Stimulated activated CD8-positive, alpha-beta memory T cell treated with anti-CD3 and anti-CD28 coated beads, Interleukin-2, amount 100 ng/mL, for 1 hour (primary cell): ENCODE results near the gene SERINC3.

Experiments used
- DNase-seq, 2 donors: peaks; one replicate each; pipeline ENCODE4 v3.0.0-alpha.2; 2020; ENCODE audit warnings: low read depth in 2 of 2

SERINC3 gene

DNA sequence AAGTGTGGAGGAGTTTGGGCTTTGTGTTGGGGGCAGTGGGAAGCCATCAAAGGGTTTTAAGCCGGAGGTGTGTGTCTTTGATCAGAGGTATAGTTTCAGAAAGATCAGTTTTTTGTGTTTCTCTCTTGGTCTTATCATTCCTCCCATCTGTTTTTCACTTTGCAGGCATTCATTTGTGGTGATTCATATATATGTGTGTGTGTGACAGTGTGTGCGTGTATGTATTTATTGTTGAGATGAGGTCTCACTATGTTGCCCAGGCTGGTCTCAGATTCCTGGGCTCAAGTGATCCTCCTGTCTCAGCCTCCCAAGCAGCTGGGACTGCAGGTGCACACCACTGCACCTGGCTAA, 11.1 kb upstream of the SERINC3 start:
- DNase-seq = no peak

GRCh38 chr20:44532259-44532980, 10.6 kb upstream of the SERINC3 start:
- DNase-seq = no peak

- no peak for DNase-seq
Observed at GRCh38 chr20:44528309-44528708, 6.4 kb upstream of the SERINC3 start.

DNA sequence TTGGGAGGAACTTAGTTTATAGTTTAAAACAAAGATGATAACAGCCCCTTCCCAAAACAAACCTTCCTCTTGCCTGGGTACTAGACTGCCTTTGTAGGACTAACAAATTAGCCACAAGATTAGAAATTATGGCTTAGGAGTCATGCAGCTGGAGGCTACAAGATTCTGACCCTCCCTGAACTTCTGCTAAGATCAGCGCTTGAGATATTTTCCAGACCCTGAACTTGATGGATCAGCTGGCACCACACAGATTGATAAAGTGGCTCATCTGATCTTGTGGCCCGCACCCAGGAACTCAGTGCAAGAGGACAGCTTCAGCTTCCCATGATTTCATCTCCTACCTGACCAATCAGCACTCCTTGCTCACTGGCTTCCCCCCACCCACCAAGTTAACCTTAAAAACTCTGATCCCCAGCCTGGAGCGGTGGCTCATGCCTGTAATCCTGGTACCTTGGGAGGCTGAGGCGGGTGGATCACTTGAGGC, 5.9 kb upstream of the SERINC3 start:
- no peak for DNase-seq

DNA sequence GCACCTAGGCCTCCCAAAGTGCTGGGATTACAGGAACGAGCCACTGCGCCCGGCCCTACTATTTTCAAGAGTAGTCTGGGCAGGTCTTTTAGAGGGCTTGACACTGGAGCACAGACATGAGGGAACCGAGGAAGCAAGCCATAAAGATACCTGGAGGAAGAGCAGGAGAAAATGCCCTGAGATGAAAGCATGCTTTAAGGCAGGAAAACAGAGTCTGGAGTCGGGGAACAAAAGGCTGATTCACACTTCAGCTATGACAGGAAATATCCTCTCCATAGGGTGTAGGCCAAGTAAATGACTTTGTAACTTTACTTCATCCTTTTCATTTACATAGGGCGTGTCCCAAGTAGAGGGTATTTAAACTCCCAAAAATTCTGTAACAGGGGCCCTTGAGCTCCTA, 4.3 kb upstream of the SERINC3 start:
- DNase-seq = no peak

- DNase-seq = no peak
Observed at GRCh38 chr20:44523746-44524145, 1.9 kb upstream of the SERINC3 start.

DNA sequence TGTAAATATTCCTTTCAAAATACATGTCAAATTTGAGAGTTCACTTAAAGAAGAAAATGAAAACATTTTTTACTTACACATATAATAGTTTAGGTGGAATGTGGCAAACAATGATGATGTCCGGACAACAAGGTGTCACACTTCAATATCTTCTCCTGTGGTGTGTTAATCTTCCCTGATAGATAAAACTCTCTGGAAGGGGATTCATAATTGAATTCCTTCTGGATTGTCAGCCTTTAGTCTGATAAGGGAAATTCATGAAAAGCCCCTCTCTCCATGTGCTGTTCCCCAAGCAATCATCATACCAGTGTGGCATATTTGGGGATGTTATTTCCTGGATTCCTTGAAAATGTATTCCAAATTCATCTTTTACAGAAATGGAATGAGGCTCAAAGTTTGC, 971 bp upstream of the SERINC3 start:
- DNase-seq = no peak

DNA sequence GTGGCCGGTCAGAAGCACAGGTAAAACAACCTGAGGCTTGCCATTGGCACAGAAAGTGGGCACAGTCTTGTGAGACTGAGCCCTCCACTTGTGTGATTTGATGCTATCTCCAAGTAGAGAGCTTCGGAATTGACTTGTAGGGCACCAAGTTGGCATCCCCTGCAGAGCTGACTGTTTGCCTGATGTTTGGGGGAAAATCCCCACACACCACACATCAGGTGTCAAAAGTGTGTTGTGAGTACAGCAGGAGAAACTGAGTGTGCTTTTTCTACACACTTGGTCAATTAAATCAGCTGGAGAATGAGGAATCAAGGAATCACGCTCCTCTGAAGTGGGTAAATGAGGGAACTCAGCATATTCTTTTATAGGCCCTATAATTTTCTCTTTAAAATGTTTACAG, 989 bp downstream of the SERINC3 start:
- no peak for DNase-seq

DNA sequence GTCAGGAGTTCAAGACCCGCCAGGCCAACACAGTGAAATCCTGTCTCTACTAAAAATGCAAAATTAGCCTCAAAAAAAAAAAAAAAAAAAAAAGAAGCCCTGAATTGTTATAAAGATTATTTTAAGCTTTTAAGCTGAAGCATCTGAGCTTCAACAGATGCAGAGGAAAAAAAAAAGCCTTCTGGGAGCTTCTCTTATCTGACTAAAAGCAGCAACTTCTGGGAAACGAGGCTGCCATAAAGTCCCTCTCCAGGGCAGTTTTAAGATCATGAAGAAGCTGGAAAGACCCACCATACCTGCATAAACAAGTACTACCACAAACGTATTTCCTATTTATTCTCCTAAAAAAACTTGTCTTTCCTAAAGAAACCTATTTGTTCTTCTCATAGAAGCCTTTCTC, 3.6 kb downstream of the SERINC3 start:
- DNase-seq = no peak

- DNase-seq = no peak
Observed at GRCh38 chr20:44517454-44517853, 4.4 kb downstream of the SERINC3 start.

- no peak for DNase-seq
Observed at GRCh38 chr20:44516491-44516890, 5.4 kb downstream of the SERINC3 start.

DNA sequence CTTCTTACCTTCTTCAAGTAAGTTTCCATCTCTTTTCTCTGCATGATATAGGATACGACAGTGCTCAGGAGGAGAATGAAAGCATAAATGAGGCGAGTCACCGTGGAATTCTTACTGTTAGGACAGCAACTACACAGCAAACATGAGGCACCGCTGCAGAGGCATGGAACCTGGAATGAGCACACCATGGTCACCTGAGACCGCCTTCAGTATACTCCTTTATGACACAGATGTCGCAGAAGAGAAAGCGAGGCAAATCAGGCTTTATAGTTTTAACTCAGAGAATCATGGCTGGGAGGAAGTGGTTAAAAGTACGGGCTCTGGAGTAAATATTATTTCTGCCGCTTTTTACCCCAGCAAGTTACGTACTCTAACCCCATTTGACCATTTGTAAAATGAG, 8.0 kb downstream of the SERINC3 start:
- DNase-seq = no peak

GRCh38 chr20:44509762-44510161, 12.1 kb downstream of the SERINC3 start:
- no peak for DNase-seq

- no peak for DNase-seq
Observed at GRCh38 chr20:44504402-44505307, 17.2 kb downstream of the SERINC3 start.

- no peak for DNase-seq
Observed at GRCh38 chr20:44502968-44503367, 18.9 kb downstream of the SERINC3 start.

DNA sequence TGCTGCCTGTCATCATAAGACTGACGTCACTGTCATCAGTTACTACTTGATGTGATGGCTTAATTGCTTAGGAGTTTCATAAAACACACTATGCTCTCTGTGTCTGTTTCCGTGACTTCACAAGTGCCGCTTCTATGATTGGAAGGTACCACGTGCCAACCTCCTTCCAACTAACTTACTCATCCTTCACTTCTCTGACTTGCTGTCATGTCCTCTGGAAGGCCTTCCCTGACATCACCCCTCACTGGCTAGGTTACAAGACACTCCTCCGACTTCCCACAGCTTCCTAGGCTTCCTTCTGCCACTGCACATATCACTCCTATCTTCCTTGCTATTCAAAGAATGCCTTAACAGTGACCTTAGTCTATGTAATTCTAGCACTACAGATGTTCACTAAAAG, 20.4 kb downstream of the SERINC3 start:
- no peak for DNase-seq

GRCh38 chr20:44500221-44500620, 21.6 kb downstream of the SERINC3 start:
- DNase-seq = no peak

DNA sequence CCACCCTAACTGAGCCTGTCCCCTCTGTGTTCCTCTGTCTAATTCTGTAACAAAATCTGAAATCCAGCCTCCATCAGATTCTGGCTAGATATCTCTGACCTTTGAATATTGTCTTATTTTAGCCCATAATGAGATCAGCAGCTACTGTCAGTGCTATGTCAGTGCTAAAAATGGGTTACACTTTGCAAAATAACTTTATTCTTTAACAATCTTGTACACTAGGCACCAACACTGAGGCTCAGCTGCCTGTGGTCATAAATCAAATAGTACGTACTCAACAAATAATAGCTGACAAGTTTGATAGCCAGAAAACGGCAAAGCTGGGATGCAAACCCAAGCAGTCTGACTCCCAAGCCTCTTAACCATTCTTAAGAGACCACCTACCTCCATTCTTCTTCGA, 24.1 kb downstream of the SERINC3 start:
- no peak for DNase-seq

- DNase-seq = no peak
Observed at GRCh38 chr20:44496976-44497375, 24.9 kb downstream of the SERINC3 start.

DNA sequence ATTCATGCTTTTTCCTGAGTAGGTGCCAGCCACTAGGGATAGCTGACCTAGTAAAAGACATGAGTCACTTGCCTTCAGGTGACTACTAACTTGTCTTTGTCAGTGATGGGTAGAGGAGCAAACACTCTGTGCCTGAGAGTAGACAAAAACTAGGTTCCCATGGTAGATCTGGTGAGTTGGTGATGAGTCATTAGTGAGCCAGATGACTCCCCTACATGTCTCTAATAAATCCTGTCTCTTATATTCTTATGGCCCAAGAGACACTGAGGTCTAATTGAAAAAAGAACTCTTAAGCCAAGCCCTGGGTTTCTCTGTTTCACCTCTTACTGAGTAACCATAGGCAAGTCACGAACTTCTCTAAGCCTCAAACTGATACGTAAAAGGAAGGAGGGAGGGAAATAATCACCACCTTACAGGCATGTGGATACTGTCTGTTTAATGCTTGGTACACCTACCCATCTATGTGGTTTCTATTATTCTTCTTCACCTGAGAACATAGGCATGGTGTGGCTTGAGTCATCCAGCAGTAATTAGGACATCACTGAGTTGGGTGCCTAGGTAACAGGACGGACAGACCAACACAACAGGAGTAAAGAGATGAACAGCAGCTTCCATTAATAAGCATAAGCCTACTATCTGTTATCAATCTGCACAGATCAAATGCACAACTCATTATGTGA, 25.9 kb downstream of the SERINC3 start:
- DNase-seq = no peak

DNA sequence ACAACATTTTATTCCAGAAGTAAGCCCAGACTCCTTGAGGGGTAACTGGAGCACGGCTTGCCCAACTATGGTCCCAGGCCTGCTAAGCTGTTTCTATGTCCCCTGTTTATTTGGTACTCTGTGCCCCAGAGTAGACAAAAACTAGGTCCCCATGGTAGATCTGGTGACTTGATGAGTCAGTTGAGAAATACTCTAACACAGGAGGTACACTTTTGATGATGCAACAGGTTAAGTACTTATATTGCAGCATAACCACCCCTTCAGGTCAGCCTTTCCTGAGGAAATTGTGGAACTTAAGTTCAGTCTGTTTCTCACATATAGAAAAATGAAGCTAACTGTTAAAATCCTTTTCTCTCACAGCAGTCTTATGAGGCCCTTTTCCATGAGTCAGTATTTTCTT, 26.6 kb downstream of the SERINC3 start:
- DNase-seq = no peak

DNA sequence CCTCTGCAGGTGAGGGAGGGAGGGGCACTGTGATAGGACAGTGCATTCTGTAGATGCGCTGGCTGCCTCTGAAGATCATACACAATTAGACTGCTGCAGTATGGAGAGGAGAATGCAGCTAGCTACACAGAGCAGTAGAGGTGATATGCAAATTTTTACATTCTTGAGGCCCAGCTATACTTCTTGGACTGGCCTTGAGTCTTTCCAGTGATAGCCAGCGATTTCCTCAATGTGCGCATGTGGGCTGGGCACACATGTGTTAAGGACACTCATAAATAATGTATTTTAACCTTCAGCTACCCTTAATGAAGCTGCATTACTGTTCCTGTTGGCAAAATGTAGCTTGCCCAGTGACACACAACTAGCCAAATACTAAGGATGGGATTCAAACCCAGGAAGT, 27.2 kb downstream of the SERINC3 start:
- no peak for DNase-seq

DNA sequence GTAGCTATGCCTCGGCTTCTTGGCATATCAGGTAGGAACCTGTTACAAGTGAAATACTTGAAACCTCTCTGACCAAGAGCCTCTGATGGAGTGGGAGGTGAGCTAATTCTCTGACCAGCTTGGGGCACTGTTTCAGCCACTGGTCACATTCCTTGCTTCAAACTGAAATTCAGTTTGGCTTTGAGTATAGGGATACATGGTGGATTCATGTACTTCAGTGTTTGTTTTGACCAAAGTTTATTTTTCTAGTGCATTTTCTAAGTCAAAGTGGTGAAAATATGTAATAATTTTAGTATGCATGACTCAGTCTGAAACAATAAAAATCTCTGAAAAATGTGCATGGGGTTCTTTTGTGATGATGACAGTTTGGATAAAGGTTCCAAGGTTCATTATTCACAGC, 27.6 kb downstream of the SERINC3 start:
- no peak for DNase-seq
